Stimulated activated CD4-positive, alpha-beta T cell treated with anti-CD3 and anti-CD28 coated beads, Interleukin-12 subunit alpha, Interleukin-12 subunit beta, amount 100 ng/mL, for 24 hours (primary cell): Measurements from ENCODE around the gene SLC9A2.

Experiments used
- DNase-seq, 2 experiments: peaks; one replicate each; pipeline ENCODE4 v3.0.0-alpha.2; 2020; ENCODE audit warnings: low read depth in 2 of 2

The SLC9A2 gene

GRCh38 chr2:102726128-102727087 is 107.1 kb downstream of the SLC9A2 start:
- DNase-seq: no peak

- DNase-seq: no peak
Measured at GRCh38 chr2:102735416-102736109, 116.2 kb downstream of the SLC9A2 start.

GRCh38 chr2:102736110-102736409 is 116.7 kb downstream of the SLC9A2 start:
- DNase-seq: no peak

GRCh38 chr2:102736410-102737409 is 117.4 kb downstream of the SLC9A2 start:
- DNase-seq: peak; percentile 74 to 84

- no peak for DNase-seq
Measured at GRCh38 chr2:102737431-102737830, 118.1 kb downstream of the SLC9A2 start.

GRCh38 chr2:102743259-102743658 is 123.9 kb downstream of the SLC9A2 start:
- DNase-seq: no peak

DNA sequence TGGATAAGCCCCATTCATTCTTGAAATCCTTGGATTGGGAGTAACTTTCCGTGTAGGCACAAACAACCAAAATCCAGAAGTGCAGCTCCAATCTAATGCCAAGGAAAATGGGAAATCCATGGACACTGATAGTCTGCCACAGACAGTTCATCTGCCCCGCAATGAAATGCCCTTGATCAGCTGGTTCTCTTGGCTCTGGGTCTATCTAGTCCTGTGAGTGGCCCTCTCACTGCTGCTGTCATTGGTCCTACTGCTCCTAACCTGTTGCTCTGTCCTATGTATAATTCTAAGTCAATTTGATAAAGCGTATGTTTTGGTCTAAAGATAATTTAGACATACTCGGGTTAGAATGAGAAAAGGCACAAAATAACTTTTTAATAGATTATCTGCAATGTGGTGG is 128.8 kb downstream of the SLC9A2 start:
- no peak for DNase-seq

GRCh38 chr2:102749938-102750337 is 130.6 kb downstream of the SLC9A2 start:
- DNase-seq: no peak

DNA sequence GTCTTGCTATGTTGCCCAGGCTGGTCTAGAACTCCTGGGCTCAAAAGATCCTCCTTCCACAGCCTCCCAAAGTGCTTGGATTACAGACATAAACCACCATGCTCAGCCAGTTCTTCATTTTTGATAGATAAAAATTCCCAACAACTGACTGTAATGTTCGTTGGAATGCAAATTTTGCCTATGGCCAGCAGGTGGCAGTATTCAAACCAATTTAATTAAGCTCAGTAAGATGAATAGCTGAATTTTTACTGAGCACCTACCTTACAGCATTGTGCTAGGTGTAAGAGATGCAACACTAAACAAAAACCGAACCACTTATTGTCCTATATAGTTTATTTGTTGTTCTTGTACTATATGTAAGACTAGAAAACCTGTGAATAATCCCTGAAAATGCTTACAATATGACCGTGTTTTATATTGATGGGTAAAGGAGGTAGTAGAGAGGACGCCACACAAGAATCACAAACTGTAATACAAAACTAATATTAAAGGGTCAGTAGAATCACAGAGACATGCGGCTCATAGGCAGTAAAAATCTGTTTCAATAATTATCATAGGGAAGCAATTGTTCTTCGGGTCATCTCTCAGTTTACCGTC is 134.3 kb downstream of the SLC9A2 start:
- DNase-seq: no peak

DNA sequence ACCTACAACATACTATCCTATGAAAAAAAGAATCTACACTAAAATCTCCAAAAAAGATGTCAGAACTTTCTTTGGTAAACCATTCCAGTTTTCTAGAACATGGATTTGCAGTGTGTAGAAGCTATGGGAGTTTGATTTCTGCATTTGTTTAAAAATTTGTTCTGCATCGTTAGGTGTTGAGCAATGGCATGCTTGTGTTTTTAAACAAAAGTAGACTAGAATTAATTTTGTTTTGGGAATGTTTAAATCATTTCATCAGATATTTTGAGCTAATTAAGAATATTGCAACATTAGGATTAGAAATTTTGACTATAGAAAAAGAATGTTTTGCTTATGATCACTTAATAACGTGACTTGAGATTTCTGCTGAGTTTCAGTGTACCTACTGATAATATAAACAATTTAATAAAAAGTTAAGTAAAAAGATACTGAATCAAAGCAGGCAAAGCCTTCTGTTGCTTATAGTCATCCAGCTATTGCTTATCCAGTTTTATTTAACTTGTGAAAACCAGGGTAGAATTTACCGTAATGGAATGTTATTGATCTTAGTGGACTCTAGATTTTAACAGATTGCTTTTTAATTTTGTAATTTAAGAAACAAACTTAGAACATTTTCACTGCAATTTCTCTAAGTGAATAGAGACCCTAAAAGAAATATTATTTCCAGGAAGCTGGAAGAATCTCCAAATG is 135.2 kb downstream of the SLC9A2 start:
- no peak for DNase-seq

- DNase-seq: no peak
Measured at GRCh38 chr2:102755284-102755683, 135.9 kb downstream of the SLC9A2 start.

DNA sequence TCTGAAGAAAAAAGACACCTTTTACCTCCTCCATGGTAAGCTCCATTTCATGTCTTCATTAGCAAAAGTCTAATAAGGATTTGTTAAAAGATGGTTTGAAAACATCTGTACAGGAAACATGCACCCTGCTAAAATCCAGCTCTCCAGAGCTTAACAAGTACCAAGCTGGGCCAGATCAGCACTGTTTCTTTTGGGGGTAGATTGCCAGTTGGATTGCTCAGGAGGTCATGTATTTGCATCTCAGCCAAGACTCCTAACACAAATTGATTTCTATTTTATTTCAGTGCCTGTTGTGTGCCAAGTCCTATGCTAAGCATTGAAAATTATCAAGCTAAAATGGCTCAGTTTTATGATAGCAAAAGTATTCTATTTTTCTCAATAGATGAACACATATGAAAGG is 139.1 kb downstream of the SLC9A2 start:
- DNase-seq: no peak
